ENCODE data around the gene ZBTB2.
A peak's percentile ranks its signal among the peaks of the same experiment; 100 is the strongest.

ZBTB2 gene

DNA sequence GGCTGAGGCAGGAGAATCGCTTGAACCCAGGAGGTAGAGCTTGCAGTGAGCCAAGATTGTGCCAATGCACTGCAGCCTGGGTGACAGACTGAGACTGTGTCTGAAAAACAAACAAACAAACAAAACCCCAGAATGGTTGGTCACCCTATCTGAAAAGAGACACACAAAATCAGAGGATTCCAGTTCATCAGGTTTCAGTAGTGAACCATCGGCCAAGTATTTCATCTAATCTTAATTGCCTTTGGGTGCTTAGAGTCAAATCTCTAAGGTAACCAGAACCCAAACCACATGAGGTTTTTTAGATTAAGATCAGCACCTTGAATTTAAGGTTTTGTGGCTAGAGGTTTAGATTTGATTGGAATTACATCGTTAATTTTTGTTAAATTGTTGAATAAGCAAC, 8.3 kb upstream of the ZBTB2 start:
- H3K27me3 ChIP-seq (ENCODE audit: low read depth, low read length) = no peaks in the 10 kb centered on the region
- H2AFZ ChIP-seq (ENCODE audit: low read depth, low read length) = no peak overlapping the region
- H3K36me3 ChIP-seq (replicated peaks; ENCODE audit: low read depth, low read length) = peaks cover 16% of the 10 kb centered on the region
- no peaks in the 10 kb centered on the region for H3K9me3 ChIP-seq (ENCODE audit: insufficient read depth, low read length)
- peaks cover 8% of the 10 kb centered on the region for H3K4me1 ChIP-seq (ENCODE audit: low read length)
- no peak overlapping the region for H3K4me2 ChIP-seq (ENCODE audit: low read length)
- H3K27ac ChIP-seq (ENCODE audit: low read length) = no peak overlapping the region
- no peak for TF ChIP-seq EZH2phosphoT487 (IDR thresholded peaks at IDR 0.05; ENCODE audit: low read depth)
- TF ChIP-seq, protein P1, sequence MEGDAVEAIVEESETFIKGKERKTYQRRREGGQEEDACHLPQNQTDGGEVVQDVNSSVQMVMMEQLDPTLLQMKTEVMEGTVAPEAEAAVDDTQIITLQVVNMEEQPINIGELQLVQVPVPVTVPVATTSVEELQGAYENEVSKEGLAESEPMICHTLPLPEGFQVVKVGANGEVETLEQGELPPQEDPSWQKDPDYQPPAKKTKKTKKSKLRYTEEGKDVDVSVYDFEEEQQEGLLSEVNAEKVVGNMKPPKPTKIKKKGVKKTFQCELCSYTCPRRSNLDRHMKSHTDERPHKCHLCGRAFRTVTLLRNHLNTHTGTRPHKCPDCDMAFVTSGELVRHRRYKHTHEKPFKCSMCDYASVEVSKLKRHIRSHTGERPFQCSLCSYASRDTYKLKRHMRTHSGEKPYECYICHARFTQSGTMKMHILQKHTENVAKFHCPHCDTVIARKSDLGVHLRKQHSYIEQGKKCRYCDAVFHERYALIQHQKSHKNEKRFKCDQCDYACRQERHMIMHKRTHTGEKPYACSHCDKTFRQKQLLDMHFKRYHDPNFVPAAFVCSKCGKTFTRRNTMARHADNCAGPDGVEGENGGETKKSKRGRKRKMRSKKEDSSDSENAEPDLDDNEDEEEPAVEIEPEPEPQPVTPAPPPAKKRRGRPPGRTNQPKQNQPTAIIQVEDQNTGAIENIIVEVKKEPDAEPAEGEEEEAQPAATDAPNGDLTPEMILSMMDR (IDR thresholded peaks at IDR 0.05; ENCODE audit: low read depth, low read length) = no peak
- no peak overlapping the region for H3K4me3 ChIP-seq (ENCODE audit: low read length)
- H3K79me2 ChIP-seq (ENCODE audit: low read length) = peaks cover 93% of the 10 kb centered on the region
- peaks cover 44% of the 10 kb centered on the region for H4K20me1 ChIP-seq (ENCODE audit: insufficient read depth, low read length)
- no peak overlapping the region for H3K9ac ChIP-seq (ENCODE audit: low read length)

DNA sequence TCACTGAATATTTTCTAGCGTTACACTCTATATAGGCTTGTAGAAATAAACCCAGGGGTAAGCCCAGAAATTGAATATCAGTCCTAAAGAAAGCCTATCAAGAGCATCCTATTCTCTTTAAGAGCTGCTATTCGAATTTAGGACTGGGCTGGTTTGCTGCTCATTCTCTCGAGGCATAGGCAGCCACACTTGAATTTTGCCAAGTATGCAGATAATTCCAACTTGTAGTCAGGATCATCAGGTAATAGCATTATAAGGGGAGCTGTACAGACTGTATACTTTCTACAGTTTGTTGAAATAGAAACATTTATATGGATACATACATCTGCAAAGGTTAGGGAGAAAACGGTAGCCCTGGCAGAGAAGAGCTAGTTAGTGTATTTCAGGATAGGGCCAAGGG, 2.1 kb upstream of the ZBTB2 start:
- H2AFZ ChIP-seq (ENCODE audit: low read depth, low read length) = no peak overlapping the region
- H3K9me3 ChIP-seq (ENCODE audit: insufficient read depth, low read length) = no peaks in the 10 kb centered on the region
- peaks cover 11% of the 10 kb centered on the region for H3K36me3 ChIP-seq (replicated peaks; ENCODE audit: low read depth, low read length)
- TF ChIP-seq EZH2phosphoT487 (IDR thresholded peaks at IDR 0.05; ENCODE audit: low read depth) = no peak
- TF ChIP-seq, protein P1 (IDR thresholded peaks at IDR 0.05; ENCODE audit: low read depth, low read length) = no peak
- H3K4me3 ChIP-seq (ENCODE audit: low read length) = peak overlapping the region; percentile 95; the same call in 1 of the 2 replicates
- H3K4me1 ChIP-seq (ENCODE audit: low read length) = peaks cover 25% of the 10 kb centered on the region
- peaks cover 46% of the 10 kb centered on the region for H4K20me1 ChIP-seq (ENCODE audit: insufficient read depth, low read length)
- H3K79me2 ChIP-seq (ENCODE audit: low read length) = peaks cover 85% of the 10 kb centered on the region
- H3K27ac ChIP-seq (ENCODE audit: low read length) = no peak overlapping the region
- H3K9ac ChIP-seq (ENCODE audit: low read length) = no peak overlapping the region
- H3K27me3 ChIP-seq (ENCODE audit: low read depth, low read length) = no peaks in the 10 kb centered on the region
- H3K4me2 ChIP-seq (ENCODE audit: low read length) = peak overlapping the region; percentile 98

DNA sequence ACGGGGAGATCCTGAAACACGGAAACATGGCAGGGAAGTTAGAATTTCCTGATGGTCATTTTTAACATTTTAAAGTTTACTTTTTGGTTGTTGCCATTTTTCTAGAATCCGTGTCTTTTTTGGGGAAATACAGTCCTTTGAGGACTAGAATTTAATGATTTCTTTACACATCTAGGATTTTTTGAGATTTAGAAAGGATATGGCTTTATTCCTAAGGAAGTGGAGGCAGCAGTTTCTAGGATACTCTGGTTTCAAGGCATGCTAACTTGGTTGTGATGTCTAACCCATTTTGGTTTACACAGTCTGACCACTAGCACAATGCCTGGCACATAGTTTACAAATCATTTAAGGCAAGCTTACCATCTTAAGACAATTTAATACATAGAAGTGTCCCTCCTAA, 1.1 kb upstream of the ZBTB2 start:
- Histone ChIP-seq H3K9me3 (ENCODE audit: insufficient read depth, low read length) (no peaks in the 10 kb centered on the region), H3K4me2 (ENCODE audit: low read length) (peak overlapping the region; percentile 98), H3K27ac (ENCODE audit: low read length) (peak overlapping the region; percentile 94), H3K9ac (ENCODE audit: low read length) (peak overlapping the region; percentile 78), H3K4me3 (ENCODE audit: low read length) (peak overlapping the region; percentile 95), H3K79me2 (ENCODE audit: low read length) (peaks cover 85% of the 10 kb centered on the region), H3K4me1 (ENCODE audit: low read length) (peaks cover 25% of the 10 kb centered on the region), H2AFZ (ENCODE audit: low read depth, low read length) (no peak overlapping the region), H3K27me3 (ENCODE audit: low read depth, low read length) (no peaks in the 10 kb centered on the region), H3K36me3 (replicated peaks; ENCODE audit: low read depth, low read length) (peaks cover 10% of the 10 kb centered on the region), H4K20me1 (ENCODE audit: insufficient read depth, low read length) (peaks cover 39% of the 10 kb centered on the region)
- TF ChIP-seq, protein P1 (IDR thresholded peaks at IDR 0.05; ENCODE audit: low read depth, low read length) = no peak
- no peak for TF ChIP-seq EZH2phosphoT487 (IDR thresholded peaks at IDR 0.05; ENCODE audit: low read depth)

DNA sequence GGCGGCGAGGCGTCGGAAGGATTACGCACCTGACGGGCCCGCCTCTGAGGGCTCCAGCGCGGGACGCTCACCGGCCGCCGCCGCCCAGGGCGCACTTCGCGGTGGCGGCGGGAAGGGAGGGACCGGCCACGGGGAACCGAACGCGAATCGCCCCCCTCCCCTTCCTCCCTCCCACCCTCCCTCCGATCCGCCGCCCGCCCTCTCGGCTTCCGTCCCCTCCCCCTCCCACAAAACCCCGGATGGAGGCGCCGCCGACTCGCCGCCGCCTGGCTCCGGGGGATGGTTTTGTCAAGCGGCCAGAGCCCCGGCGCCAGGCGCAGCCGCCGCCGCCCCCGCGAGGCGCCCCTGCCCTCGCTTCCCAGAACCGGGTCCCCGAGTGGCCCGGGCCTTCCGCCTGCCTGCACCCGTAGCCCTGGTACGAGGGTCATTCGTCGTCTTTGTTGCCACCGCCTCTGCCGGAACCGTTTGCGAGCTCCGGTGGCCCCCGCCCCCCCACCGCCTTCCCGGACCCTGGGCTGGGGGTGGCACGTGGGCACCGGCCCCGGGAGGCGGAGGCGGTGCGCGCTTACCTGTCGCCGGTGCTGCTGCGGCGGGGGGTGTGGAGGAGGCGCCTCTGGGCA, 398 bp downstream of the ZBTB2 start:
- Histone ChIP-seq H3K36me3 (replicated peaks; ENCODE audit: low read depth, low read length) (peaks cover 8% of the 10 kb centered on the region), H3K9ac (ENCODE audit: low read length) (peak overlapping the region; percentile 98), H3K4me1 (ENCODE audit: low read length) (peaks cover 20% of the 10 kb centered on the region), H2AFZ (ENCODE audit: low read depth, low read length) (no peak overlapping the region), H3K79me2 (ENCODE audit: low read length) (peaks cover 84% of the 10 kb centered on the region), H3K4me3 (ENCODE audit: low read length) (peak overlapping the region; percentile 95), H3K9me3 (ENCODE audit: insufficient read depth, low read length) (no peaks in the 10 kb centered on the region), H3K27ac (ENCODE audit: low read length) (peak overlapping the region; percentile 94), H4K20me1 (ENCODE audit: insufficient read depth, low read length) (peaks cover 28% of the 10 kb centered on the region), H3K27me3 (ENCODE audit: low read depth, low read length) (no peaks in the 10 kb centered on the region), H3K4me2 (ENCODE audit: low read length) (peak overlapping the region; percentile 46)
- TF ChIP-seq, protein P1 (IDR thresholded peaks at IDR 0.05; ENCODE audit: low read depth, low read length) = no peak
- TF ChIP-seq EZH2phosphoT487 (IDR thresholded peaks at IDR 0.05; ENCODE audit: low read depth) = no peak

Measured in OCI-LY3 (cell line).